Left renal pelvis (tissue), 4 donors: ENCODE data around the gene HP. TPM values are rescaled to one million over a fixed set of nuclear protein-coding genes. Genes with fewer than 3 reads are reported as not detected.

Experiments used
- DNase-seq, 4 donors: peaks; one replicate each; pipeline ENCODE4 v3.0.0-alpha.2; 2013; ENCODE audit warnings: low read depth in 4 of 4, low spot score in 3 of 4
- polyA plus RNA-seq, 4 donors: library from polyadenylated mRNA; unstranded; fragments of 120-200 nt; gene quantifications; one replicate each; pipeline ENCODE4 v1.2.1, GENCODE V29; 2013; ENCODE audit not compliant: insufficient read length in 4 of 4

HP gene
- polyA plus RNA-seq, 4 donors: 0.42 to 2.5 (median 1.0) TPM

DNA sequence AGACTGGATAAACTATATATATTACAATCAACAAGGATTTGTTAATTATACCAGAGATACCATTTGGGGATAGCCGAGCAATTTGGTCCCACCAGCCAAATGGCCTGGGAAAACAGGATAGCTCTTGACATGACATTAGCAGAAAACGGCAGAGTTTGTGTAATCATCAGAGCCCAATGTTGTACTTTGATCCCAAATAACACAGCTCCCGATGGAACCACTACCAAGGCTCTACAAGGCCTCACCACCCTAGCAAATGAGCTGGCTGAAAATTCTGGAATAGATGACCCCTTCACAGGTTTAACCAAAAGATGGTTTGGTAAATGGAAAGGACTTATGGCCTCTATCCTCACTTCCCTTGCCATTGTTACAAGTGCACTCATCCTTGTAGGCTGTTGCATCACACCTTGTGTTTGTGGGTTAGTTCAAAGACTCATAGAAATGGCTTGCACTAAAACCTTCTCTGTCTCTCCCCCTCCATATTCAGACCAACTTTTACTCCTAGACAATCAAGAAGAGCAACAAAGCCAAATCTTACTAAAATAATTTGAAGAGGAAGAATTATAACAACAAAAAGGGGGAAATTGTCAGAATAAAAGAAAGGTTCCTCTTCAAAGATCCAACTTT, 29.6 kb downstream of the HP start:
- no peak for DNase-seq

- DNase-seq: no peak
Measured at GRCh38 chr16:72084445-72084844, 30.1 kb downstream of the HP start.

DNA sequence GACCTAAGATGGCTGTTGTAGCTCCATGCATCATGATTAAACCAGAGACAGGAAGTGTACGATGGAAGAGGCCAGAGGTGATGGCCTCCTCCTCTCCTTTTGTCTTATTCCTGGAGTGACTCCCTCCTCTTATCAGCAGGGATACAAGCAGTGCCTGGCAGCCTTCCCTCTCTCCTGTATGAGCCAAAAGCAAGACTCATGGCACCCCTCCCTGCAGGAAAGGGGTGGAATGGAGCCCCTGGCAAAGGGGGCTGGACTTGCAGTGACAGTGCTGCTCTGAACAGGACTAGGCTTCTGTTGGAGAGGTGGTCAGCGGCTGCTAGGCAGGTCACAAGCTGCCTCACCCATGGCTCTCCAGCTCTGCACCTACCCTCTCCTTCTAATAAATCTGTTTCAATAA, 30.7 kb downstream of the HP start:
- no peak for DNase-seq

DNA sequence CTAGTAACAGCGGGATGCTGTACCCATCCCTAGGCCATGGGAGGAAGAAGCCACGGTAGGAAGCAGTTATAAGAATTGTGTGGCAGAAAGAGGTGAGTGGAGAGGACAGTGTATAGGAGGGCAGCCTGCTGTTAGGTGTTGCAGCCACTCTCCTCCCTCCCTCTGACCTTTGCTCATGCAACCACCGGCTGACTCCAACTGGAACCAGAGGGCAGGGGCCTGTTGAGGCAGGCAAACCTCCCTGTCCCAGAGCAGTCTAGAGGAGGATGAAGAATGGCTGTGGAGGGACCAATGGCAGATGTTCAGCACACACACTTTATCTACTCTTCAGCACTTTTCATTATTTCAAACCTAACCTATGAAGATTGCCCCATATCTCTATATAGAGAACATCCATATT, 36.9 kb downstream of the HP start:
- no peak for DNase-seq

DNA sequence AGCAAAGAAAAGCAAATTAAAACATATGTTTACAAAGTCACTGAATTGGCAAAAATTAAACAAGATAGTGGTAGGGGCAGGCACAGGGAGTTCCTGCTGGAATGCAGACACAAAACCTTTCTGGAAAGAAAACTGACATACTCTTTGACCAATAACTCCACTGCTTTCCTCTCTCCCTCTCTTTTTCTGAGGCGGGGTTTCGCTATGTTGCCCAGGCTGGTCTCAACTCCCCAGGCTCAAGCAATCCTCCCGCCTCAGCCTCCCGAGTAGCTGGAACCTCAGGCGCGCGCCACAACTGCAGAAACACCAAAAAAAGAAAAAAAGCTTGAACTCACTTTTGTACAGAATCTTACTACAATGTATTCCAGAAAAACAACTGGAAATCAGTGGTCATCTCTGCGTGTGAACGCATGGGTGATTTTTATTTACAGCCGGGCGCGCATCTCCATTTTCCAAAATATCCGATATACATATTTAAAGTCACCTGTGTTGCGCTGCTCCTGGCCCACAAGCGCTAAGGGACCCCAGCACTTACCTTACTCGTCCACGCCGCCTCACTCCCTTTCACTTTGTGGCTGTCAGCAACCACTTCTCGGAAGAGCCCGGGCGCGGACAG, 38.6 kb downstream of the HP start:
- no peak for DNase-seq

DNA sequence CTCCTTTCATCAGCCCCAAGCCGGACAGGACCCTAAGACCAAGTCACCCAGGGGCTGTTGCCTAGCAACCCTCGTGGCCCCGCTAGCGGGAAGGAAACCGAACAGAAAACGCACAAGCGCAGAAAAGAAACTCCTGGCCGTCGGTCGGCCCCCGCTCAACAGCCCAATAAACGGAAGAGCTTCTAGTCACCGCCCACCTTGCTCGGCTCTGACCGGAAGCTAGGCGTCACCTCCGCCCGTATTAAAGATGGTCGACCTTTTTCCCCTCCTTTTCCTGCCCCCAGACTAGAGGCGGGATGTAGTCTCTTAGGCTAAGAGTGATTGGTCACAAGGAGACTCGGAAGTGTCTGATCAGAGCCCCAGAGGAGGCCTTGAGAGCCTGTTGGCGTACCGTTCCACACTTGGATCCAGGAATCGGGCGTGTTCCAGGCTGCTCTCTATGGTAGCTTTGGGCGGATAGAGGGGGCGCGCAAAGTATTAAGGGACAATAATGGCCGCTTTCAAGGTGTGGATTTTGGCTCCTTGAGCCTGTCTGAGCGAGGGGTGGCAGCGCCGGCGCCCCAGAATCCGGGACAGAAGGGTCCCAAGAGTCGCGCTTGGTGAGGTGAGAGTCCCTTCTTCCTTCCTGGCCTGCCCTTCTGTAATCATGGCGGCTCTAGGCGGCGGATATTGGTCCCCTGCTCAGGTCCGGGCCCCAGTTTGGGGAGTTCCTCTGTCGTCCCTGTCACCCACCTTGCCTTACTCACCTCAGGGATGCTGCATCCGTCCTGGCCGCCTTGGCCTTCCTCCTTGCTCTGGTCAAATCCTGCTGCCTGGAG, 39.4 kb downstream of the HP start, which contains the start of the genes DHX38 and TXNL4B:
Gene DHX38 (plus strand): TSS at position 400 of the 818 bp plus-strand sequence. CDS start 2,311 bp downstream, outside the sequence.
Gene TXNL4B (minus strand): TSS at position 173 of the 818 bp plus-strand sequence. CDS start 2,871 bp downstream, outside the sequence.
- peak; percentile 96 to 98 (median 98) for DNase-seq

DNA sequence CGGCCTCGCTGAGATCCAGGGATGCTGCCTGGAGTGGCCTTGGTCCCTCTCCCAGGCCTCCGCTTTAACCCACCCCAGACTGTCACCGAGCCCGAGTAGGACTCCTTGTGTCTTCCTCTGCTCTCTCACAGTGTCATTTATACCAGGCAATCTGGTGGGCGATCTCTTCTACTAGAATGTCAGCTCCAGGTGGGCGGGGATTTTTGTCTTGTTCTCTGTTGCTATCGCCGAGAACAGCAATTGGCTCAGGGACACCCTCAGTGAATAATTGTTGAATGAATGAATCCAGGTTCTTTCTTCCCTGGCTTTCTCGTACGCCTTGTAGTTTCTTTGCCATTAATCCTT, 39.9 kb downstream of the HP start:
- DNase-seq: no peak

DNA sequence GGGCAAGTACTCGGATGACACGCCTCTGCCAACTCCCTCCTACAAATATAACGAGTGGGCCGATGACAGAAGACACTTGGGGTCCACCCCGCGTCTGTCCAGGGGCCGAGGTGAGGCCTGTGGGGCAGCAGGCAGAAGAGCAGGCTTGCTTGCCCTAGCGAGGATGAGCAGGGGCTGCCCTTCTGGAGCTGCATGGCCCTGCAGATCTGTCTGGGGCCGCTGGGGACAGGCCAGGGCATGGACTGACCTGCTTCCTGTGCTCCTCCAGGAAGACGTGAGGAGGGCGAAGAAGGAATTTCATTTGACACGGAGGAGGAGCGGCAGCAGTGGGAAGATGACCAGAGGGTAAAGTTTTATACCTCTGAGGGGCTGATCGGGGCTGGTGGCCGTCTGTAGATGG, 44.6 kb downstream of the HP start:
- no peak for DNase-seq

- no peak for DNase-seq
Measured at GRCh38 chr16:72099377-72099818, 45.1 kb downstream of the HP start.

GRCh38 chr16:72101195-72101594, 46.9 kb downstream of the HP start:
- no peak for DNase-seq

DNA sequence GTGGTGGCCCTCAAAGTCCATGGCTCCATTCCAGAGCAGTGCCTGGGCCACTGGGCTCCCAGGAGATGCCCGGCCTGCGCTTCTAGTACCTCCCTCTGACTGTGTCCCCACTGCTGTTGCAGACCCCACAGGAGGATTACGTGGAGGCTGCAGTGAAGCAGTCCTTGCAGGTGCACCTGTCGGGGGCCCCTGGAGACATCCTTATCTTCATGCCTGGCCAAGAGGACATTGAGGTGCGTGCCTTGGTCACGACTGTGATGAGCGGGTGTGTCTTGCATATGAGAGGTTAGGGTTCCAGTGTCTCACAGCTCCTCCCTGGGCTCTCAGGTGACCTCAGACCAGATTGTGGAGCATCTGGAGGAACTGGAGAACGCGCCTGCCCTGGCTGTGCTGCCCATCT, 50.6 kb downstream of the HP start:
- DNase-seq: no peak

DNA sequence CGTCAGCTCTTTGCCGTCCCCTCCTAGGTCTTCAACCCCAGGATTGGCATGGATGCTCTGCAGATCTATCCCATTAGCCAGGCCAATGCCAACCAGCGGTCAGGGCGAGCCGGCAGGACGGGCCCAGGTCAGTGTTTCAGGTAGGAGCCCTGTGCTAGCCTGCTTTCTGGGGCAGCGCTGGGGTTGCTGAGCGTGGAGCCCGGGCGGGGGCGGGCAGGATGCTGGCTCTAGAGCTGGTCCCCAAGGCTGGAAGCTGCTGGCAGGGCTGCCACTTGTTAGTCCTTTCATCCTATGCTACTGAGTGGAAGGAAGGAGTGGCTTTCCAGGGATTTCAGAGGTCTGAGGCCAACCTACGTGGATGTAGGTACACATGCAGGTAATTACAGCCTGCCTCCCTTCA, 51.7 kb downstream of the HP start:
- DNase-seq: no peak

DNA sequence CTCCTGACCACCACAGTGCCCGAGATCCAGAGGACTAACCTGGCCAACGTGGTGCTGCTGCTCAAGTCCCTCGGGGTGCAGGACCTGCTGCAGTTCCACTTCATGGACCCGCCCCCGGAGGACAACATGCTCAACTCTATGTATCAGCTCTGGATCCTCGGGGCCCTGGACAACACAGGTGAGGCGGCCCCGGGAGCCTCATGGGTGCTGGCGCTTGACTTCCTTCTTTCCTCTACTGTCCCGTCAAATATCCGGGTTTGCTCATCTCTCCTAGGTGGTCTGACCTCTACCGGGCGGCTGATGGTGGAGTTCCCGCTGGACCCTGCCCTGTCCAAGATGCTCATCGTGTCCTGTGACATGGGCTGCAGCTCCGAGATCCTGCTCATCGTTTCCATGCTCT, 53.1 kb downstream of the HP start:
- no peak for DNase-seq

GRCh38 chr16:72108353-72109102, 54.2 kb downstream of the HP start:
- no peak for DNase-seq

DNA sequence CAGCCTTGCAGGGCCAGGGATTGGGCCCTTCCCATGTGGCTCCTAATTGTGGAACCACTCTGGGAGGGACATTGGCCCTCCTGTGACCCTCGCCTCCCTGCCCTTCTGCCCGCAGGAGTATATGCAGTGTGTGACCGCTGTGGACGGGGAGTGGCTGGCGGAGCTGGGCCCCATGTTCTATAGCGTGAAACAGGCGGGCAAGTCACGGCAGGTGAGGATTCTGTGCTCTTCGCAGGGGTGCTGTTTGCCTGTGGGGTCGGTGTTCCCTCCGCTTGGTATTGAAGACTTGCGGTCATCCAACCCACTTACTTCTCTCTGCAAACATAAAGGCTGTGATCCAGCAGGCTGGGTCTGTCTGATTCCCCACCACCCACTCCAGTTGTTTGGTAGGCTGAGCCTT, 55.0 kb downstream of the HP start:
- no peak for DNase-seq

DNA sequence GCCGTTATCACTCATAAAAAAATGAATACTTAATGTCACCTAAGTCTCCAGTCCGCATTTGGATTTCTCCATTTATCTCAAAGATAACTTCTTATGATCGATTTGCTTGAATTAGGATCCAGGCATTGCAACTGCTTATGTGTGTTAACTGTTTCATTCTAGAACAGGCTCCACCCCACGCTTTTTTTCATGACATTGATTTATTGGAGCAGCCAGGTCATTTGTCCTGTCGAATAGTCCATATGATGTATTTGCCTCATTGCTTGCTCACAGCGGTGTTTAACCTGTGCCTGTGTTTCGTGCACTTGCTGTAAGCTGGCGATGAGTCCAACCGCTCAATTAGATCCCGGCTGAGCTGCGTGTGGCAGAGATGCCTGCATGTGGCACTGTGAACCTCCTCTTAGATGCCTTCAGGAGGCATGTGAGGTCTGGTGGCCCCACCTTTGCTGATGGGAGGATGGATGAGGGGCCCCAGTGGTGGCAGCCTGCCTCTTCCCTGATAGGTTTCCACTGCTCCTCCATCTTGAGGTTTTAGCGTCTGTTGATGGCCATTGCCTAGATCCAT, 55.7 kb downstream of the HP start:
- no peak for DNase-seq

Other genes with a start within 250 kb of the HP start
- 10 to 100 TPM; 46.7 to 92.8 (median 87.3) TPM for gene AP1G1, start 245.7 kb upstream of the HP start, polyA plus RNA-seq
- 10 to 100 TPM; 30.9 to 36.0 (median 35.0) TPM for gene ATXN1L, start 208.5 kb upstream of the HP start, polyA plus RNA-seq
- gene ZNF821, start 170.3 kb upstream of the HP start, polyA plus RNA-seq: 10 to 100 TPM; 17.5 to 25.7 (median 23.8) TPM
- 100 to 1,000 TPM; 235 to 313 (median 299) TPM for gene IST1, start 159.0 kb upstream of the HP start, polyA plus RNA-seq
- under 1 TPM; 0.06 to 0.15 (median 0.09) TPM for gene PKD1L3, start 54.1 kb upstream of the HP start, polyA plus RNA-seq
- gene DHODH, start 45.8 kb upstream of the HP start, polyA plus RNA-seq: 10 to 100 TPM; 11.1 to 19.8 (median 15.3) TPM
- 1 to 10 TPM in 1 of 4 donors, under 1 TPM in 3; 0.14 to 2.5 (median 0.28) TPM for gene HPR, start 8.7 kb downstream of the HP start, polyA plus RNA-seq
- 10 to 100 TPM; 14.3 to 24.0 (median 18.9) TPM for gene TXNL4B, start 39.1 kb downstream of the HP start, polyA plus RNA-seq
- 10 to 100 TPM; 57.1 to 78.0 (median 64.7) TPM for gene DHX38, start 39.3 kb downstream of the HP start, polyA plus RNA-seq
- gene PMFBP1, start 117.7 kb downstream of the HP start, polyA plus RNA-seq: 1 to 10 TPM; 1.2 to 5.8 (median 3.9) TPM